GM23248 (cell line): ENCODE results near the gene CKAP2. TPM values are rescaled to one million over a fixed set of nuclear protein-coding genes. Genes with fewer than 3 reads are reported as not detected.
A peak's percentile ranks its signal among the peaks of the same experiment; 100 is the strongest.
"Not testable (repeated sequence)": the region's sequence is repeated elsewhere in the genome, so short reads cannot be mapped to it uniquely, and the experiment has no call there.

Experiments used
- DNase-seq: peaks from one replicate; pipeline ENCODE4 v3.0.0-alpha.2; 2015
- H2AFZ ChIP-seq: fragments of 200-600 bp; sonication (generic); 2 replicates; pipeline ENCODE4 v1.6.1; 2016; ENCODE audit warnings: antibody characterized with exemption
- H3F3A ChIP-seq: fragments of 200-600 bp; sonication (generic); 2 replicates; pipeline ENCODE4 v1.6.1; 2016; ENCODE audit warnings: mild to moderate bottlenecking, antibody characterized with exemption, mixed run types; ENCODE audit not compliant: insufficient read depth
- H3K27ac ChIP-seq: fragments of 200-600 bp; sonication (generic); 2 replicates; pipeline ENCODE4 v1.5.1; 2016; ENCODE audit warnings: mild to moderate bottlenecking
- H3K27me3 ChIP-seq: fragments of 200-600 bp; sonication (generic); replicated peaks from 2 replicates; pipeline ENCODE4 v1.6.1; 2016; ENCODE audit warnings: mild to moderate bottlenecking; ENCODE audit not compliant: insufficient read depth
- H3K36me3 ChIP-seq: fragments of 200-600 bp; sonication (generic); 2 replicates; pipeline ENCODE4 v1.6.1; 2016; ENCODE audit warnings: low read depth, mild to moderate bottlenecking
- H3K4me1 ChIP-seq: fragments of 200-600 bp; sonication (generic); 2 replicates; pipeline ENCODE4 v1.6.1; 2016; ENCODE audit warnings: mild to moderate bottlenecking; ENCODE audit not compliant: insufficient read depth
- H3K4me2 ChIP-seq: fragments of 200-600 bp; sonication (generic); one replicate; pipeline ENCODE4 v1.6.1; 2016; ENCODE audit warnings: mild to moderate bottlenecking; ENCODE audit not compliant: unreplicated experiment
- H3K4me3 ChIP-seq: fragments of 200-600 bp; sonication (generic); 2 replicates; pipeline ENCODE4 v1.5.1; 2016; ENCODE audit warnings: mild to moderate bottlenecking
- H3K79me2 ChIP-seq: fragments of 200-600 bp; sonication (generic); 2 replicates; pipeline ENCODE4 v1.6.1; 2016; ENCODE audit warnings: mild to moderate bottlenecking; ENCODE audit not compliant: insufficient read depth
- H3K9ac ChIP-seq: fragments of 200-600 bp; sonication (generic); 2 replicates; pipeline ENCODE4 v1.6.1; 2016; ENCODE audit warnings: mild to moderate bottlenecking
- H3K9me2 ChIP-seq: fragments of 200-600 bp; sonication (generic); 2 replicates; pipeline ENCODE4 v1.6.1; 2016; ENCODE audit warnings: mixed run types, mild to moderate bottlenecking, moderate library complexity; ENCODE audit not compliant: insufficient read depth
- H3K9me3 ChIP-seq: fragments of 200-600 bp; sonication (generic); one replicate; pipeline ENCODE4 v1.6.1; 2017; ENCODE audit warnings: low read depth
- H4K20me1 ChIP-seq: fragments of 200-600 bp; sonication (generic); 2 replicates; pipeline ENCODE4 v1.6.0; 2016; ENCODE audit not compliant: insufficient read depth
- WGBS, 2 experiments: methylation state at CpG; one replicate each; pipeline ENCODE4 v1.1.6; 2015 to 2017; ENCODE audit warnings: low lambda C conversion rate in 2 of 2, low coverage in 1 of 2; ENCODE audit errors: missing lambda C conversion rate in 2 of 2; 5-methylcytosine and 5-hydroxymethylcytosine counted together
- in situ Hi-C: fragments of 300-500 bp; cut with MboI; formaldehyde crosslinking; loops from 2 replicates; pipeline ENCODE4 v1.15.0; 2020
- polyA plus RNA-seq: library from polyadenylated mRNA; unstranded; fragments of >200 nt; fragmentation: Nextera tagmentation; extraction: Ambion mirVana; gene quantifications from 2 replicates; pipeline ENCODE4 v1.2.1, GENCODE V29; 2016
- total RNA-seq: library from RNA; depleted of rRNA; stranded (reverse); fragments of >200 nt; shearing (Covaris generic); gene quantifications from 2 replicates; pipeline ENCODE4 v1.2.3, GENCODE V29; 2014; rRNA removed

Gene CKAP2
- total and polyA plus RNA-seq, 2 experiments from 2014 or later, result 24.2 to 37.6 TPM

DNA sequence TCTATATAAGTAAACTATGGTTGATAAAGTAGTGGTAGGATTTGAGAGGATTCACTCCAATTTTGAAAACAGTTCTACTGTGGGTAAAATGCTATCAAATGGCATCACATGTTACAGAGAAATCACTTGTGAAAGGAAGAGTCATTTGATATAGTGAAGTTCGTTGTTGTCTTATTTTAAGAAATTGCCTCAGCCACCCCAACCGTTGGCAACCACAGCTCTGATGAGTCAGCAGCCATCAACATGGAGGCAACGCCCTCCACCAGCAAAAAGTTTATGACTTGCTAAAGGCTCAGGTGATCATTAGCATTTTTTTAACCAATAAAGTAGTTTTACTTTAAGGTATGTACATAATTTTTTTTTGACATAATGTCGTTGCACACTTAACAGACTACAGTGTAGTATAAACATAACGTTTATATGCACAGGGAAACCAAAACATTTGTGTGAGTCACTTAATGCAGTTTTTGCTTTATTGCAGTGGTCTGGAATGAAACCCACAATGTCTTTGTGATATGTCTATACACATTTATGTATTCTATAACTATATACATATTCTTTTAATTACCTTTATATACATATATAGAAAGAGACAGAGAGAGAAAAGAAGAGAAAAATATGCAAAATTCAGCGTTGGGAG is 58.8 kb downstream of the CKAP2 start:
- H3K79me2 ChIP-seq, H3K27ac ChIP-seq, H3K9me3 ChIP-seq, H3K36me3 ChIP-seq, H3K4me1 ChIP-seq, H3K9ac ChIP-seq, H3K27me3 ChIP-seq, in situ Hi-C loops, H4K20me1 ChIP-seq, H3F3A ChIP-seq, H3K4me2 ChIP-seq, H3K4me3 ChIP-seq, H3K9me2 ChIP-seq, H2AFZ ChIP-seq: not testable (repeated sequence)
- peak; percentile 62 for DNase-seq
- WGBS, 2 experiments, result 8 to 19% methylated on average over 5 of the region's 6 CpGs

DNA sequence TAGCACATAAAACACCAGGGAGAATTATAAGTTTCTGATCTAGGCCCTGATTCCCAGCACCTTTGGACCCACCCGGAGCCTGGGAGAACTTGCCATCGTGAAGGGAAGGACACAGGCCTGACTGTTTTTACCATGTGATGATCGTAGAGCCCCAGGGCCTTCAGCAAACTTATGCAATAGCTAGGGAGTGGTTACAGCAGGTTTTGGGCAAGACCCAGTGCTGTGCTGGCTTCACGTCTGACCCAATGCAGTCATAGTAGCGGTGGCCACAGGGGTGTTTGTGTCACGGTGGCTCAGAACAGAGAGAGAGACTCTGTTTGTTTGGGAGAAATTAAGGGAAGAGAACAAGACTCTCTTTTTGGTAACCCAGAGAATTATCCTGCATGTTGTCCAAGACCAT is 68.0 kb downstream of the CKAP2 start:
- H3K27me3 ChIP-seq, H3K4me2 ChIP-seq, H3K27ac ChIP-seq, H3K4me1 ChIP-seq, H3F3A ChIP-seq, H4K20me1 ChIP-seq, H3K4me3 ChIP-seq, H2AFZ ChIP-seq, H3K36me3 ChIP-seq, H3K9me3 ChIP-seq, in situ Hi-C loops, H3K9ac ChIP-seq, H3K79me2 ChIP-seq, H3K9me2 ChIP-seq, DNase-seq: not testable (repeated sequence)
- WGBS, 2 experiments, result 29 to 55% methylated on average over 2 of the region's 6 CpGs

Other genes starting within 250 kb of the CKAP2 start
- gene THSD1, start 49.3 kb upstream of the CKAP2 start, total RNA-seq, result 11.4 and 11.6 TPM in 2 replicates
- gene THSD1, start 49.3 kb upstream of the CKAP2 start, polyA plus RNA-seq, result 11.5 and 12.0 TPM in 2 replicates
- gene VPS36, start 4.8 kb upstream of the CKAP2 start, total RNA-seq, result 34.7 and 55.1 TPM in 2 replicates
- gene VPS36, start 4.8 kb upstream of the CKAP2 start, polyA plus RNA-seq, result 34.6 and 42.6 TPM in 2 replicates
- 1.2 and 1.9 TPM in 2 replicates for gene HNRNPA1L2, start 187.0 kb downstream of the CKAP2 start, total RNA-seq
- 5.7 and 8.5 TPM in 2 replicates for gene HNRNPA1L2, start 187.0 kb downstream of the CKAP2 start, polyA plus RNA-seq
- 29.4 and 49.2 TPM in 2 replicates for gene SUGT1, start 197.4 kb downstream of the CKAP2 start, total RNA-seq
- 77.2 and 78.8 TPM in 2 replicates for gene SUGT1, start 197.4 kb downstream of the CKAP2 start, polyA plus RNA-seq